ENCODE data around the gene SORCS3. TPM values are rescaled to one million over a fixed set of nuclear protein-coding genes. Genes with fewer than 3 reads are reported as not detected.

The SORCS3 gene
- total and polyA plus RNA-seq, 2 of the 4 experiments (the other 2 are of a cell fraction): not detected

DNA sequence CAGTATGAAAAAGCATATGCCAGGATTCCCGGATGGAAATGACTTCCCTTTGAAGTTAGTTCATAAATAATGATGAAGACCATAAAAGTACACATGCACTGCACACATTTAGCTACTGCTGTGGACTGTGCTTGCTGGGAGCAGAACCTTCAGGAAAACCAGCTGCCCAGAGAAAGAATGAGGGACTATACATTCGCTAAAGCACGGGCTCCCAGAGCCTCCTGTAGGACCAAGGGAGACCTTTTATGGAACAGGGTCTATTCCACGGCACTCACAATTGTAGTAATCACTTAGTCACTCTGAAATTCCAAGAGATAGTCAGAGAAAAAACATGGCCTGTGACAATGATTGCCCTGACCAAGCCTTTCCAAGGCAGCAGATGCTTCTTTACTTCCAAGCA lies 24.1 kb downstream of the SORCS3 start:
- H3K4me2 ChIP-seq (ENCODE audit: low read depth, low read length): no peak overlapping the region
- no peak overlapping the region for H3K4ac ChIP-seq (ENCODE audit: low read depth, low read length)
- no peaks in the 10 kb centered on the region for H3K36me3 ChIP-seq (ENCODE audit: control insufficient read depth, insufficient read depth, low read length)
- H3K9ac ChIP-seq (ENCODE audit: low read depth, low read length): no peak overlapping the region
- no peak overlapping the region for H3K4me3 ChIP-seq (ENCODE audit: insufficient read depth, low read depth, low read length)
- no peak overlapping the region for H3K14ac ChIP-seq (replicated peaks; ENCODE audit: low read depth, low read length)
- H2BK5ac ChIP-seq (ENCODE audit: low read depth, low read length, poor library complexity, severe bottlenecking): no peak overlapping the region
- H3K4me1 ChIP-seq (ENCODE audit: control insufficient read depth, insufficient read depth, low read length): no peaks in the 10 kb centered on the region
- TF ChIP-seq FOS (IDR thresholded peaks at IDR 0.05; ENCODE audit: low read depth, low read length) (no peak), RAD21 (IDR thresholded peaks at IDR 0.05; ENCODE audit: low read length) (no peak), BHLHE40 (IDR thresholded peaks at IDR 0.05; ENCODE audit: low read depth, low read length) (no peak), POLR2A (IDR thresholded peaks at IDR 0.05; ENCODE audit: low read depth, low read length) (no peak), MAZ (IDR thresholded peaks at IDR 0.05; ENCODE audit: borderline replicate concordance, low read depth, low read length) (no peak), CEBPB (IDR thresholded peaks at IDR 0.05; ENCODE audit: low read depth, low read length) (no peak), RFX5 (IDR thresholded peaks at IDR 0.05; ENCODE audit: low read depth, low read length) (no peak), MAFK (IDR thresholded peaks at IDR 0.05; ENCODE audit: low read depth, low read length) (no peak), RCOR1 (IDR thresholded peaks at IDR 0.05; ENCODE audit: insufficient replicate concordance, low read length) (no peak), NFE2L2 (IDR thresholded peaks at IDR 0.05; ENCODE audit: low read depth, low read length) (no peak), CHD1 (IDR thresholded peaks at IDR 0.05; ENCODE audit: low read depth, low read length) (no peak), SMC3 (IDR thresholded peaks at IDR 0.05; ENCODE audit: low read depth, low read length) (no peak), MXI1 (IDR thresholded peaks at IDR 0.05; ENCODE audit: borderline replicate concordance, low read depth, low read length) (no peak)
- TF ChIP-seq, protein P1, sequence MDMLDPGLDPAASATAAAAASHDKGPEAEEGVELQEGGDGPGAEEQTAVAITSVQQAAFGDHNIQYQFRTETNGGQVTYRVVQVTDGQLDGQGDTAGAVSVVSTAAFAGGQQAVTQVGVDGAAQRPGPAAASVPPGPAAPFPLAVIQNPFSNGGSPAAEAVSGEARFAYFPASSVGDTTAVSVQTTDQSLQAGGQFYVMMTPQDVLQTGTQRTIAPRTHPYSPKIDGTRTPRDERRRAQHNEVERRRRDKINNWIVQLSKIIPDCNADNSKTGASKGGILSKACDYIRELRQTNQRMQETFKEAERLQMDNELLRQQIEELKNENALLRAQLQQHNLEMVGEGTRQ (IDR thresholded peaks at IDR 0.05; ENCODE audit: low read depth, low read length): no peak
- TF ChIP-seq, protein P2, sequence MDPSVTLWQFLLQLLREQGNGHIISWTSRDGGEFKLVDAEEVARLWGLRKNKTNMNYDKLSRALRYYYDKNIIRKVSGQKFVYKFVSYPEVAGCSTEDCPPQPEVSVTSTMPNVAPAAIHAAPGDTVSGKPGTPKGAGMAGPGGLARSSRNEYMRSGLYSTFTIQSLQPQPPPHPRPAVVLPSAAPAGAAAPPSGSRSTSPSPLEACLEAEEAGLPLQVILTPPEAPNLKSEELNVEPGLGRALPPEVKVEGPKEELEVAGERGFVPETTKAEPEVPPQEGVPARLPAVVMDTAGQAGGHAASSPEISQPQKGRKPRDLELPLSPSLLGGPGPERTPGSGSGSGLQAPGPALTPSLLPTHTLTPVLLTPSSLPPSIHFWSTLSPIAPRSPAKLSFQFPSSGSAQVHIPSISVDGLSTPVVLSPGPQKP (IDR thresholded peaks at IDR 0.05; ENCODE audit: borderline replicate concordance, low read depth, low read length): no peak
- TF ChIP-seq, protein P3, sequence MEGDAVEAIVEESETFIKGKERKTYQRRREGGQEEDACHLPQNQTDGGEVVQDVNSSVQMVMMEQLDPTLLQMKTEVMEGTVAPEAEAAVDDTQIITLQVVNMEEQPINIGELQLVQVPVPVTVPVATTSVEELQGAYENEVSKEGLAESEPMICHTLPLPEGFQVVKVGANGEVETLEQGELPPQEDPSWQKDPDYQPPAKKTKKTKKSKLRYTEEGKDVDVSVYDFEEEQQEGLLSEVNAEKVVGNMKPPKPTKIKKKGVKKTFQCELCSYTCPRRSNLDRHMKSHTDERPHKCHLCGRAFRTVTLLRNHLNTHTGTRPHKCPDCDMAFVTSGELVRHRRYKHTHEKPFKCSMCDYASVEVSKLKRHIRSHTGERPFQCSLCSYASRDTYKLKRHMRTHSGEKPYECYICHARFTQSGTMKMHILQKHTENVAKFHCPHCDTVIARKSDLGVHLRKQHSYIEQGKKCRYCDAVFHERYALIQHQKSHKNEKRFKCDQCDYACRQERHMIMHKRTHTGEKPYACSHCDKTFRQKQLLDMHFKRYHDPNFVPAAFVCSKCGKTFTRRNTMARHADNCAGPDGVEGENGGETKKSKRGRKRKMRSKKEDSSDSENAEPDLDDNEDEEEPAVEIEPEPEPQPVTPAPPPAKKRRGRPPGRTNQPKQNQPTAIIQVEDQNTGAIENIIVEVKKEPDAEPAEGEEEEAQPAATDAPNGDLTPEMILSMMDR (conservative IDR thresholded peaks at IDR 0.05; ENCODE audit: low read depth, low read length): no peak
- H3K56ac ChIP-seq (ENCODE audit: extremely low read depth, insufficient read depth, low read length): no peak overlapping the region
- H3K9me1 ChIP-seq (ENCODE audit: insufficient read depth, low read length): no peaks in the 10 kb centered on the region
- H4K20me1 ChIP-seq (ENCODE audit: insufficient read depth, low read length): no peaks in the 10 kb centered on the region
- H4K8ac ChIP-seq (ENCODE audit: low read depth in 2 of 2, low read length in 2 of 2): no peak overlapping the region
- no peak overlapping the region for H2BK15ac ChIP-seq (ENCODE audit: low read depth, low read length)
- H2AK9ac ChIP-seq (replicated peaks; ENCODE audit: low read depth, low read length, poor library complexity): no peak overlapping the region
- no peak overlapping the region for H3K18ac ChIP-seq (ENCODE audit: low read depth, low read length)
- ChIA-PET POLR2A (ENCODE audit: unreplicated experiment) (no interaction called here), CTCF (no interaction called here)
- DNase-seq: no peak
- intact Hi-C loops (cut with micrococcal nuclease): no loop called here
- H4K91ac ChIP-seq (ENCODE audit: insufficient read depth, low read depth, low read length): no peak overlapping the region
- in situ Hi-C loops (cut with MboI; ENCODE audit: low sequenced_read_pairs): no loop called here
- no peak overlapping the region for H3K27ac ChIP-seq (ENCODE audit: insufficient read depth, low read length)
- no TSS peak for BruUV-seq (replicated peaks)
- H4K5ac ChIP-seq (ENCODE audit: low read depth, low read length): no peak overlapping the region
- no peaks in the 10 kb centered on the region for H3K79me1 ChIP-seq (ENCODE audit: low read depth in 1 of 2, low read length in 2 of 2)
- no peak overlapping the region for H2AFZ ChIP-seq (replicated peaks; ENCODE audit: low read length, poor library complexity)
- H2BK120ac ChIP-seq (ENCODE audit: low read depth, low read length): no peak overlapping the region
- no peak overlapping the region for H2BK20ac ChIP-seq (ENCODE audit: low read depth, low read length)
- no peak for ATAC-seq (ENCODE audit: low read depth)
- peaks cover 2% of the 10 kb centered on the region; the same call in 1 of the 2 replicates for H3K9me3 ChIP-seq (ENCODE audit: control insufficient read depth, insufficient read depth, low read length)
- dilution Hi-C loops (cut with HindIII; ENCODE audit: low sequenced_read_pairs, unreplicated experiment): no loop called here
- H3K23ac ChIP-seq (ENCODE audit: low read depth, low read length): no peak overlapping the region
- H2AK5ac ChIP-seq (ENCODE audit: low read depth, low read length): no peak overlapping the region
- WGBS, 2 experiments (ENCODE audit: extremely low coverage in 2 of 2, insufficient read length in 1 of 2): no CpG with 5 or more reads among the region's 4 CpGs
- no peaks in the 10 kb centered on the region for H3K27me3 ChIP-seq (ENCODE audit: control insufficient read depth, insufficient read depth, low read length)

All from IMR-90 (cell line).